Transverse colon (tissue), 3 donors: ENCODE measurements around the gene TTLL4.

Experiments
- CTCF ChIP-seq, 5 experiments: fragments of 200-600 bp in 3 of 5; fragments of 450-650 bp in 2 of 5; sonication (generic) in 3 of 5; IDR thresholded peaks; 1 replicate in 2 of 5; 2 replicates in 3 of 5; pipeline ENCODE4 v1.5.1; 2016 to 2017; ENCODE audit warnings: antibody characterized with exemption in 5 of 5, inconsistent platforms in 3 of 5, mild to moderate bottlenecking in 2 of 5, moderate library complexity in 1 of 5
- EP300 ChIP-seq: sonication (generic); formaldehyde crosslinking; IDR thresholded peaks from one replicate; pipeline ENCODE4 v1.6.1; 2017; ENCODE audit warnings: antibody characterized with exemption, low read depth
- POLR2A ChIP-seq: fragments of 450-650 bp; IDR thresholded peaks from one replicate; pipeline ENCODE4 v1.6.1; 2016; ENCODE audit warnings: antibody characterized with exemption, mild to moderate bottlenecking, moderate library complexity

- TF ChIP-seq CTCF (IDR thresholded peaks at IDR 0.05) (no peak), POLR2A (no peak), EP300 (no peak)
These were observed 8.8 kb downstream of the TTLL4 start for GRCh38 chr2:218719457-218719856.
